GM06990 (cell line): ENCODE measurements around the gene SHISA5.
"Not testable (repeated sequence)": the region's sequence is repeated elsewhere in the genome, so short reads cannot be mapped to it uniquely, and the experiment has no call there.

Experiments
- DNase-seq: peaks from one replicate; pipeline ENCODE4 v3.0.0-alpha.2; 2011; ENCODE audit not compliant: insufficient read length; ENCODE audit errors: extremely low read depth
- H3K27me3 ChIP-seq: replicated peaks from 2 replicates; pipeline ENCODE4 v1.6.0; 2011; ENCODE audit warnings: low read length; ENCODE audit not compliant: control insufficient read depth, insufficient read depth
- H3K36me3 ChIP-seq: 2 replicates; pipeline ENCODE4 v1.5.1; 2011; ENCODE audit warnings: low read length; ENCODE audit not compliant: control insufficient read depth, insufficient read depth
- H3K4me3 ChIP-seq: replicated peaks from 2 replicates; pipeline ENCODE4 v1.5.1; 2011; ENCODE audit warnings: low read depth, mild to moderate bottlenecking, control low read depth, low read length
- TF ChIP-seq, protein P1 (sequence below): IDR thresholded peaks from 2 replicates; pipeline ENCODE4 v1.5.1; 2011; ENCODE audit warnings: low read length, control low read depth, mild to moderate bottlenecking, inconsistent platforms; ENCODE audit not compliant: insufficient read depth, poor library complexity, severe bottlenecking

SHISA5 gene, protein sequence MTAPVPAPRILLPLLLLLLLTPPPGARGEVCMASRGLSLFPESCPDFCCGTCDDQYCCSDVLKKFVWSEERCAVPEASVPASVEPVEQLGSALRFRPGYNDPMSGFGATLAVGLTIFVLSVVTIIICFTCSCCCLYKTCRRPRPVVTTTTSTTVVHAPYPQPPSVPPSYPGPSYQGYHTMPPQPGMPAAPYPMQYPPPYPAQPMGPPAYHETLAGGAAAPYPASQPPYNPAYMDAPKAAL

DNA sequence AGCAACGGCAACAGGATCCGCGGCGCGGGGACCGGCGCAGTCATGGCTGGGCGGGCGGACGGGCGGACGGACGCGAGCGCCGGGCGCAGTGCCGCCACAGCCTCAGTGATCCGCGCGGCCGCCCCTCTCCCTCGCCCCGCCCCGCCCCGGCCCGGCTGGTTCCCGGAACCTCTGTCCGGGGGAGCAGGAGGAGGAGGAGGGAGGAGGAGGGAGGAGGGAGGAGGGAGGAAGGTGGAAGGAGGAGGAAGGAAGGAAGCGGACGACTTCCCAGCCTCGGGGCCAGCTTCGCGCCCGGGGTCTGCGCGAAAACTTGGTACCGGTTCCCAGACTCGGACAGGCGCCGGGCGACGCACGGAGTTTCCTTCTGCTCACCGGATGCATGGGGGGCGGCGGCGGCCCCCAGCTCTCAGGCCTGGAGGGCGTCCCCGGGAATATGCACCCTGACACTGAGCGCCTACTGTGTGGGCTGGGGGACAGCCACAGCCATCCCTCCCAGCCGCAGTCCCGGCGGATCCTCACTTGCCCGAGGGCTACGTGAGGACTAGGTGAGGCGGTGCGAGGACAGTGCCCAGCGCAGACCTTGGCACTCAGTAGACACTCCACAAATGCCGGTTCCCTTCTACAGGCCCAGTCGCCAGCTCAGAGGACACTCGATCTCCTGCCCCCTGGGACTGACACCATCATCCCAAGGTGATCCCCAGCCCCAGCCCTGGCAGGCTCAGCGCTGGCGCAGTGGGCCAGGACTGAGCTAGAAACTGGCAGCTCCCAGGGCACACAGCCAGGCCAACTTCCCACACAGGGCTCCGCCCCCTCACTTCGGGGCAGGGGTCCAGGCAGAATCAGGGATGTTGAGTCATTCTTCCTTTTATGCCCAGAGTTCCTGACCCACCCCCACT, at the start of gene SHISA5:
Gene SHISA5 (minus strand): TSS at position 124 of the 896 bp plus-strand sequence. CDS start 80 bp downstream, at position 44.
- H3K4me3 ChIP-seq: peak within 1 kb of the TSS; percentile 76
- H3K27me3 ChIP-seq: no peaks in the 10 kb centered on the region
- DNase-seq: peak; percentile 51
- no peaks in the 10 kb centered on the region for H3K36me3 ChIP-seq
- TF ChIP-seq, protein P1, sequence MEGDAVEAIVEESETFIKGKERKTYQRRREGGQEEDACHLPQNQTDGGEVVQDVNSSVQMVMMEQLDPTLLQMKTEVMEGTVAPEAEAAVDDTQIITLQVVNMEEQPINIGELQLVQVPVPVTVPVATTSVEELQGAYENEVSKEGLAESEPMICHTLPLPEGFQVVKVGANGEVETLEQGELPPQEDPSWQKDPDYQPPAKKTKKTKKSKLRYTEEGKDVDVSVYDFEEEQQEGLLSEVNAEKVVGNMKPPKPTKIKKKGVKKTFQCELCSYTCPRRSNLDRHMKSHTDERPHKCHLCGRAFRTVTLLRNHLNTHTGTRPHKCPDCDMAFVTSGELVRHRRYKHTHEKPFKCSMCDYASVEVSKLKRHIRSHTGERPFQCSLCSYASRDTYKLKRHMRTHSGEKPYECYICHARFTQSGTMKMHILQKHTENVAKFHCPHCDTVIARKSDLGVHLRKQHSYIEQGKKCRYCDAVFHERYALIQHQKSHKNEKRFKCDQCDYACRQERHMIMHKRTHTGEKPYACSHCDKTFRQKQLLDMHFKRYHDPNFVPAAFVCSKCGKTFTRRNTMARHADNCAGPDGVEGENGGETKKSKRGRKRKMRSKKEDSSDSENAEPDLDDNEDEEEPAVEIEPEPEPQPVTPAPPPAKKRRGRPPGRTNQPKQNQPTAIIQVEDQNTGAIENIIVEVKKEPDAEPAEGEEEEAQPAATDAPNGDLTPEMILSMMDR: no peak

DNA sequence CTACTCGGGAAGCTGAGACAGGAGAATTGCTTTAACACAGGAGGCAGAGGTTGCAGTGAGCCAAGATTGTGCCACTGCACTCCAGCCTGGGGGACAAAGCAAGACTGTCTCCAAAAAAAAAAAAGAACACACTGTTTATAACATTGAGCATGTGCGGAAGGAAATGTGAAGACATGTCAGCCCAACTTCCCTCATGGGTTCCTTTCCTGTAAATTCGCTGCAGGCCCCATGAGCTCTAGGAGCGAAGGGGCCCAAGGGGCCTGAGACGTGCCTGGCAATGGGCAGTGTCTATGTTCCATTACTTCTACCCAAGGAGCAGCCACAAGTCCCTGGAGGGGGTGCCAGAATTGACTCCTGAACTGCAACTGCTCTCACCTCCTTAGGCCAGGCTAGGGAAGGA, 49.4 kb upstream of the SHISA5 start:
- TF ChIP-seq, protein P1: no peak
- no peaks in the 10 kb centered on the region for H3K27me3 ChIP-seq
- no peak overlapping the region for H3K4me3 ChIP-seq
- H3K36me3 ChIP-seq: peaks cover 3% of the 10 kb centered on the region
- DNase-seq: no peak

DNA sequence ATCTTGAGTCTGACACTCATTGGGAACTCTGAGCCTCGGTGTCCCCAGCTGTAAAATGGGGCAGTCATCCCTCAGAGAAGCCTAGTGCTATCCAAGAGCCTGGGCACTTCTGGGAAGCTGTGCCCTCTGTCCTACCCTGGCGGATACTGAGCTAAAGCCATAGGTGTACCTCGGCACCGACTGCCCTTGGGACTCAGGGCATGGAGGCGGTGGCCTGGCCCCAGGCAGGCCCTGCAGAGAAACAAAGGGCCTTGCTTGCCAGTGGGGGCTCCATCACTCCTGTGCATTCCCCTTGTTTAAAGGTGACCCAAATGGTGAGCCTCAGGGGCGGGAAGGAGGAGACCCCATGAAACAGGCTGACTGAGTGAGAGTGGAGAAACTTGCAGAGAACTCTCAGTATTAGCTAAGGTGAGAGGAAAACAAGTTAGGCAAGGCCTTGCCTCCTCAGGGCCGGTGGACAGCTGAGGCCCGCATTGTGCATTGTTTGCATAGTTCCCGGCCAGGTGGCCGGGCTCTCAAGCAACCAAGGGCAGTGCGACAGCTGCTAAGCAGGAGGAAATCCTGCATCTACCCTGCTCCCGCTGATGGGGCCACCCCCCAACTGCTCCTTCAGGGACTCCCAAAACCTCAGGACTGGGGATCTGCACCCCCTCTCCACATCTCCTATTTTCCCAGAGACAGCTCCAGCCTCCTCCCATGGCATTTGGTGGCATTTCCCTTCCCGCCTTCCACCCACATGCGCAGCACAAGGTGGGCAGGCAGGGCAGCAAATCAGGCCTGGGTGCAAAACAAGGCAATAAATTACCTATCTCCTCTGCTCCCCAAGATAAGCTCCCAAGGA, 48.4 kb upstream of the SHISA5 start:
- TF ChIP-seq, protein P1: no peak
- Histone ChIP-seq H3K36me3 (peaks cover 3% of the 10 kb centered on the region), H3K27me3 (no peaks in the 10 kb centered on the region), H3K4me3 (no peak overlapping the region)
- DNase-seq: no peak

DNA sequence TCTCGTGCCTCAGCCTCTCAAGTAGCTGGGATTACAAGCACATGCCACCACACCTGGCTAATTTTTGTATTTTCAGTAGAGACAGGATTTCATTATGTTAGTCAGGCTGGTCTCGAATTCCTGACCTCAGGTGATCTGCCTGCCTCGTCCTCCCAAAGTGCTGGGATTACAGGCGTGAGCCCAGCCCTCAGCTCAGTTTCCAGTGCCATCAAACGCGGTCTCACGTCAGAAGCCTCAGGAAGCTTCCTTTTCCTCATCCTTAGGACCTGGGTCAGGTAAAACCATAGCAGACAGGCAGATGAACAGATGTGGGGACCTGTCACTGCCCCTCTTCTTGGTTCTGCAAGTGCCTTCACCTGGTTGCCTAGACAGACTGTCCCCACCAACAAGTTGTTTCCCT, 47.7 kb upstream of the SHISA5 start:
- not testable (repeated sequence) for H3K36me3 ChIP-seq, H3K27me3 ChIP-seq, DNase-seq, H3K4me3 ChIP-seq

DNA sequence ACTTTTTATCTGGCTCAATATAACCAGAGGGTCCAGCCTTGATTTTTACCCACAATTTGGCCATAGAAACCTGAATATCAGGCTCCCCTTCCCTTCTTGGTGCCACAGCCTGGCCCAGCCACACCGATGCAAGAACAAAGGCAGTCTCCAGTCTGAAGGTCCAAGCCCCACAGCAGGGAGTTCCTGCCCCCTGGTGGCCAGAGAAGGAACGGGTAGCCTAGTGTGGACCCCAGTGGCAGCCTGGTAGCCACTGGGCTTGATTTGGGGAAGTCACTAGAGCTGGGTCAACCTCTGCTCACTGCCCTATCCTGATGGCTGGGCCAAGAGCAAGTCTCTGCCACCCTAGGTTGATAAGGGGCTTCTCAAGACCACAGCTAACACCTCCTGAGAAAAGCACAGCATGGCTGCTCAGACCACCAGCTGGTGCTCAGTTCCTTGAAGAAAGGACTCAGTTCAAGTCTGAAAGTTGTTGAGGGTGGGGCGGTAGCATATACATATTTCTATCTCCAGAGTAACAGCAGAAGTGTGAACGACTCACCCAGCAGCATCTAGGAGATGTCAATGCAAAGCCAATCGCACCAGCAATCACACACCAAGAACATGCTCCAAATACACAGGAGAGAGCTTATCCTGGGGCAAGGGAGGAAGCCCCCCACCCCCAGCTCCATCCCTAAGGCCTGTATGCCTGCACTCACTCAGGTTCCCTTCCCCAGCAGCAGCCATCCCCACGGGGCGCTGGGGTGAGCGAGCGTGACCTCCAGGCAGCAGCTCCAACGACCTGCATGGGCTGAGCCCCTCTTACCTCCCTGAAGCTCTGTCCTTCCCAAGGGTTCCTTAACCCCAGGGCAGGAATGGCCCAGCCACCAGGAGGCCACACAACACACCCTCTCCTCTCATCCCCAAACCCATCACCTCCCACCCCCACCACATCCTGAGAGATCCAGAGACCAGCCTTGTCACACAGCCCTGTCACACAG, 45.0 kb upstream of the SHISA5 start:
- TF ChIP-seq, protein P1: peak; percentile 97
- DNase-seq: peak; percentile 58
- Histone ChIP-seq H3K4me3 (no peak overlapping the region), H3K36me3 (no peaks in the 10 kb centered on the region; the same call in 1 of the 2 replicates), H3K27me3 (no peaks in the 10 kb centered on the region)
